ENCODE results near the gene PLA1A.

The PLA1A gene

DNA sequence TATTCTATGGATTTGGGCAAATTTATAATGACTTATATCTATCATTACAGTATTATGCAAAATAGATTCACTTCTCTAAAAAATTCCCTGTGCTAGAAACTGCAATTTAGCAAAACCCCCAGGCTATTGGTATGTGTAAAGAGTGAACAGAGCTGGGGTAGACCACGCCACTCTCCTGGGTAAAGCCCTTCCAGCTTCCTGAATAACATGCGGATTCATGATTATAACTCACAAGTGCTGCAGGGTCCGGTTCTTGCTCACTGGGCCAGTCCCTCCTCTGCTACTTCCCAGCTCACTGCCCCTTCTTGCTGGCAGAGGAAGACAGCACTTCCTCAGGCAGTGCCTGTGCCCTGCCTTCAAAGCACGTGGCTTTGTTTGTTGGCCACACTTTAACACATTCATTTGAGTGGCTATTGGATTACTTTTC, 42.4 kb upstream of the PLA1A start:
- no peaks in the 10 kb centered on the region for H3K36me3 Mint-ChIP-seq (ENCODE audit: low read depth)
- no peak for DNase-seq
- H3K9me3 Mint-ChIP-seq: no peaks in the 10 kb centered on the region
- H3K27me3 Mint-ChIP-seq (ENCODE audit: low read depth, poor library complexity): peaks cover 4% of the 10 kb centered on the region
- no peak overlapping the region for H3K27ac Mint-ChIP-seq
- no peak overlapping the region for H3K4me3 Mint-ChIP-seq
- TF ChIP-seq, protein P1, sequence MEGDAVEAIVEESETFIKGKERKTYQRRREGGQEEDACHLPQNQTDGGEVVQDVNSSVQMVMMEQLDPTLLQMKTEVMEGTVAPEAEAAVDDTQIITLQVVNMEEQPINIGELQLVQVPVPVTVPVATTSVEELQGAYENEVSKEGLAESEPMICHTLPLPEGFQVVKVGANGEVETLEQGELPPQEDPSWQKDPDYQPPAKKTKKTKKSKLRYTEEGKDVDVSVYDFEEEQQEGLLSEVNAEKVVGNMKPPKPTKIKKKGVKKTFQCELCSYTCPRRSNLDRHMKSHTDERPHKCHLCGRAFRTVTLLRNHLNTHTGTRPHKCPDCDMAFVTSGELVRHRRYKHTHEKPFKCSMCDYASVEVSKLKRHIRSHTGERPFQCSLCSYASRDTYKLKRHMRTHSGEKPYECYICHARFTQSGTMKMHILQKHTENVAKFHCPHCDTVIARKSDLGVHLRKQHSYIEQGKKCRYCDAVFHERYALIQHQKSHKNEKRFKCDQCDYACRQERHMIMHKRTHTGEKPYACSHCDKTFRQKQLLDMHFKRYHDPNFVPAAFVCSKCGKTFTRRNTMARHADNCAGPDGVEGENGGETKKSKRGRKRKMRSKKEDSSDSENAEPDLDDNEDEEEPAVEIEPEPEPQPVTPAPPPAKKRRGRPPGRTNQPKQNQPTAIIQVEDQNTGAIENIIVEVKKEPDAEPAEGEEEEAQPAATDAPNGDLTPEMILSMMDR (IDR thresholded peaks at IDR 0.05): no peak
- peaks cover 5% of the 10 kb centered on the region for H3K4me1 Mint-ChIP-seq

DNA sequence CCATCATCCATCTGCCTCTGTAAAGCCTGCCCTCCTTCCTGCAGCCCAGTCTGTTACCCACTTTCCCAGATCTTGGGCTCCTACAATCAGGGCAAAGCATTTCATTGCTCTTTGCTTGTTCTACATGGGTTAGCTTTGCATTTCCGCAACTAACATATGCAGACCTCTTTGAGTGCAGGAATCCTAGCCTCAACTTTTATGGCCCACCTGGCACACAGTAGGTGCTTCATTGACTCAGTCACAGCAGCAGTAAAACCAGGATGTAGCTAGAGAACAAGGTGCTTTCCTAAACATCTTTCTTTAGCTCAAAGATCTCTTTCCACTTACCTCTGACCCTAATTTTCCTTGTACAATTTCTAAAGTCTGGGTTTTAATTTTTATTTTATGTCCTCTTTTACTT, 41.8 kb upstream of the PLA1A start:
- DNase-seq: no peak
- Mint-ChIP-seq H3K4me3 (no peak overlapping the region), H3K9me3 (no peaks in the 10 kb centered on the region), H3K27ac (no peak overlapping the region), H3K4me1 (peaks cover 5% of the 10 kb centered on the region), H3K27me3 (ENCODE audit: low read depth, poor library complexity) (peaks cover 4% of the 10 kb centered on the region), H3K36me3 (ENCODE audit: low read depth) (no peaks in the 10 kb centered on the region)
- TF ChIP-seq, protein P1 (IDR thresholded peaks at IDR 0.05): no peak

DNA sequence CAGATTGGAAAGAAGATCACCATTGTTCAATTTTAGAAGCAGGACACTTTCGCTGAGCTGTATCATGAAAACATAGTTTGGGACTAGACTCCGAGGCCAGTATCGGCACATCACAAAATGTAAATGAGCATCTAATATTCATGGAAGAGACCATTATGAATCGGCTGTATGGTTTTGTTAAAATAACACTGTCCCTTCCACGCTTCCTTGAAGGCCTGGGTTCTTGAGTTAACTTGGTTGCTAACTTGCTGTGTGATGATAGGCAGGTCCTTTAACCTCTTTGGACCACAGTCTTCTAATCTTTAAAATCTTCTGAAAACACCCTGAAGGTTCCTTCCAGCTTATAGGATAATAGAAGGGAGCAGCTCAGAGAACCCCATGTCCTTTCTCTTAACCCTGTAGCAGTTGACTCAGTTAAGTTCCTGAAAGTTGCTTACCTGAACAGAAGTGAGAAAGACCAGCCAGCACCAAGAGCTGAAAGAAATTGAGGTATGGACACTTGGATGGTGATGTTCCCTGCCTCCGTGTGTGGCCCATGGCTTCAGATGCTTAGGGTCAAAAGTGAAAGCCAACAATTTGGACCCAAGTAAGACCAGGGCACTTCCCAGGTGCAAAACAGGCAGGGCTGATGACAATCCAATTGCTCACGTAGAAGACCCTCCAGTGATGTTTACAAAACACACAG, 40.4 kb upstream of the PLA1A start:
- Mint-ChIP-seq H3K4me3 (no peak overlapping the region), H3K4me1 (peaks cover 5% of the 10 kb centered on the region), H3K27me3 (ENCODE audit: low read depth, poor library complexity) (peaks cover 4% of the 10 kb centered on the region), H3K36me3 (ENCODE audit: low read depth) (no peaks in the 10 kb centered on the region), H3K9me3 (no peaks in the 10 kb centered on the region), H3K27ac (no peak overlapping the region)
- TF ChIP-seq, protein P1 (IDR thresholded peaks at IDR 0.05): no peak
- no peak for DNase-seq

DNA sequence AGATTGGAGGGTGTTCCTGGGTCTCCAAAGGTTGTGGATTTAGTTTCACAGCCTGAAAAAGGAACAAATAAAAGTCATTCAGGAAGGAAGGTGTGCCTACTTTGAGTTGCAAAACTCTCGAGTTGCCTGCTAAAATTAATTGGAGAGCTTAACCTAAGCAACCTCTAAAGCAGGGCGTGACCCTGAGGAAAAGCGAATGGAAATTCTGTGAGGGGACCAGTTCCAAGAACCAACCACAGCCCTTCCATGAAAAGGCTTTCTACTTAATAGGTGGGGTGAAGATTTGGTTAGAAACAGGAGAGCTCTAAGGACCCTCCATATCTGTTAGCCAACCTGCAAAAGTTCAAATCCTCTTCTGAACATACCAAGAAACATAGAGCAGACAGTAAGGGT, 39.8 kb upstream of the PLA1A start:
- TF ChIP-seq, protein P1 (IDR thresholded peaks at IDR 0.05): no peak
- H3K27ac Mint-ChIP-seq: no peak overlapping the region
- peaks cover 4% of the 10 kb centered on the region for H3K27me3 Mint-ChIP-seq (ENCODE audit: low read depth, poor library complexity)
- H3K36me3 Mint-ChIP-seq (ENCODE audit: low read depth): no peaks in the 10 kb centered on the region
- peaks cover 5% of the 10 kb centered on the region for H3K4me1 Mint-ChIP-seq
- no peak overlapping the region for H3K4me3 Mint-ChIP-seq
- H3K9me3 Mint-ChIP-seq: no peaks in the 10 kb centered on the region
- DNase-seq: no peak

DNA sequence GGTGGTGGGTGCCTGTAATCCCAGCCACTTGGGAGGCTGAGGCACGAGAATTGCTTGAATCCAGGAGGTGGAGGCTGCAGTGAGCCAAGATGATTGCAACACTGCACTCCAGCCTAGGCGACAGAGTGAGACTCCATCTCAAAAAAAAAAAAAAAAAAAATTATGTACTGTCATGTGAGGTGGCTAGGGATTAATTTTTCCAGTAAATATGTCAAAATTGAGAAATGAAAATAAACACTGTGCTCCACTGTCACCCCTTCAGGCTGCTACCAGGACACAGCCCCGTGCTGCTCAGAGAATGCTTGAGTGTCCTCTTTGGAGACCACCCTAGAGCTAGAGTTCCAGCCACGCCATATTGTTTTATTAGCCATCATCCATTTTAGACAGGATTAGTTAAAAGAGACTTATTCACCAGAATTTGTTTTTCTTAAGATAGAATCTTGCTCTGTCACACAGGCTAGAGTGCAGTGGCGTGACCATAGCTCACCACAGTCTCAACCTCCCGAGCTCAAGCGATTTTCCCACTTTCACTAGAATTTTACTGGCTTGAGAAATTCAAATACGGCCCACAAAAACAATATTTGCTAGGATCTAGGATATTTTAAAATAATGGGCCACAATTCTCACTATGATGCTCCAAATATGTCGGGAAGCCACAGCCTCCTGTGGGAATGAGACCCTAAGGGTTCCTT, 38.9 kb upstream of the PLA1A start:
- Mint-ChIP-seq H3K4me1 (peaks cover 2% of the 10 kb centered on the region), H3K4me3 (no peak overlapping the region), H3K27me3 (ENCODE audit: low read depth, poor library complexity) (peaks cover 4% of the 10 kb centered on the region), H3K27ac (no peak overlapping the region), H3K9me3 (no peaks in the 10 kb centered on the region), H3K36me3 (ENCODE audit: low read depth) (no peaks in the 10 kb centered on the region)
- TF ChIP-seq, protein P1 (IDR thresholded peaks at IDR 0.05): no peak
- no peak for DNase-seq
